H9 (cell line): ENCODE results near the gene DPYSL3. TPM values are rescaled to one million over a fixed set of nuclear protein-coding genes. Genes with fewer than 3 reads are reported as not detected.

Experiments used
- DNase-seq: peaks from one replicate; pipeline ENCODE4 v3.0.0-alpha.2; 2017
- H2AFZ ChIP-seq: one replicate; pipeline ENCODE4 v1.6.1; 2013; ENCODE audit warnings: mild to moderate bottlenecking, low read length, control low read depth, moderate library complexity
- H2AK5ac ChIP-seq: 2 replicates; pipeline ENCODE4 v1.6.1; 2013; ENCODE audit warnings: low read length, control low read depth, mixed read lengths; ENCODE audit not compliant: insufficient read length
- H2BK120ac ChIP-seq: one replicate; pipeline ENCODE4 v1.6.1; 2013; ENCODE audit warnings: low read depth, mild to moderate bottlenecking, low read length, control low read depth, inconsistent platforms; ENCODE audit not compliant: poor library complexity, severe bottlenecking
- H2BK12ac ChIP-seq: 2 replicates; pipeline ENCODE4 v1.6.1; 2013; ENCODE audit warnings: low read length, control low read depth, mixed read lengths, low read depth; ENCODE audit not compliant: insufficient read length
- H2BK15ac ChIP-seq: 2 replicates; pipeline ENCODE4 v1.6.1; 2013; ENCODE audit warnings: low read depth, low read length, control low read depth
- H2BK20ac ChIP-seq: one replicate; pipeline ENCODE4 v1.6.1; 2013; ENCODE audit warnings: low read depth, mild to moderate bottlenecking, low read length, control low read depth, inconsistent platforms; ENCODE audit not compliant: poor library complexity, severe bottlenecking
- H2BK5ac ChIP-seq: 2 replicates; pipeline ENCODE4 v1.6.1; 2013; ENCODE audit warnings: low read length, control low read depth, mixed read lengths; ENCODE audit not compliant: insufficient read length
- H3K14ac ChIP-seq: 2 replicates; pipeline ENCODE4 v1.6.1; 2013; ENCODE audit warnings: low read length, control low read depth; ENCODE audit not compliant: insufficient read depth
- H3K18ac ChIP-seq: 2 replicates; pipeline ENCODE4 v1.6.1; 2013; ENCODE audit warnings: low read depth, mild to moderate bottlenecking, mixed read lengths, low read length, control low read depth; ENCODE audit not compliant: insufficient read length
- H3K23ac ChIP-seq: 2 replicates; pipeline ENCODE4 v1.6.1; 2013; ENCODE audit warnings: low read length, control low read depth, mixed read lengths, low read depth; ENCODE audit not compliant: insufficient read length
- H3K23me2 ChIP-seq: 2 replicates; pipeline ENCODE4 v1.6.1; 2013; ENCODE audit warnings: low read depth, mild to moderate bottlenecking, mixed read lengths, low read length, control low read depth; ENCODE audit not compliant: insufficient read length, poor library complexity, severe bottlenecking
- H3K27ac ChIP-seq: 2 replicates; pipeline ENCODE4 v1.5.1; 2013; ENCODE audit warnings: low read length, control low read depth, mixed read lengths, low read depth; ENCODE audit not compliant: insufficient read length
- H3K27me3 ChIP-seq: 2 replicates; pipeline ENCODE4 v1.6.1; 2013; ENCODE audit warnings: low read length, control low read depth, inconsistent platforms; ENCODE audit not compliant: insufficient read depth
- H3K4ac ChIP-seq: 2 replicates; pipeline ENCODE4 v1.6.1; 2013; ENCODE audit warnings: low read depth, mild to moderate bottlenecking, control low read depth, inconsistent platforms, low read length, moderate library complexity
- H3K4me1 ChIP-seq: 2 replicates; pipeline ENCODE4 v1.6.1; 2013; ENCODE audit warnings: low read length, control low read depth, inconsistent platforms; ENCODE audit not compliant: insufficient read depth
- H3K4me2 ChIP-seq: 2 replicates; pipeline ENCODE4 v1.6.1; 2013; ENCODE audit warnings: low read length, control low read depth, mixed read lengths; ENCODE audit not compliant: insufficient read length, insufficient read depth
- H3K56ac ChIP-seq: 2 replicates; pipeline ENCODE4 v1.6.1; 2013; ENCODE audit warnings: low read depth, mild to moderate bottlenecking, mixed read lengths, low read length, control low read depth; ENCODE audit not compliant: insufficient read length
- H3K79me1 ChIP-seq: 2 replicates; pipeline ENCODE4 v1.6.1; 2013; ENCODE audit warnings: low read depth, mild to moderate bottlenecking, moderate library complexity, low read length, control low read depth, inconsistent platforms; ENCODE audit not compliant: insufficient read depth, poor library complexity, severe bottlenecking
- H3K79me2 ChIP-seq: 2 replicates; pipeline ENCODE4 v1.6.1; 2013; ENCODE audit warnings: low read length, control low read depth, inconsistent platforms; ENCODE audit not compliant: insufficient read depth
- H3K9ac ChIP-seq: 2 replicates; pipeline ENCODE4 v1.6.1; 2013; ENCODE audit warnings: low read length, control low read depth, mixed read lengths; ENCODE audit not compliant: insufficient read length; ENCODE audit errors: extremely low read depth
- H3K9me3 ChIP-seq: one replicate; pipeline ENCODE4 v1.6.1; 2013; ENCODE audit warnings: low read depth, low read length, inconsistent platforms; ENCODE audit not compliant: control insufficient read depth
- H3T11ph ChIP-seq: one replicate; pipeline ENCODE4 v1.6.1; 2013; ENCODE audit warnings: mild to moderate bottlenecking, low read length, control low read depth, inconsistent platforms
- H4K20me1 ChIP-seq: one replicate; pipeline ENCODE4 v1.6.1; 2013; ENCODE audit not compliant: control insufficient read depth, insufficient read length, insufficient read depth
- H4K5ac ChIP-seq: 2 replicates; pipeline ENCODE4 v1.6.1; 2013; ENCODE audit warnings: low read depth, mild to moderate bottlenecking, mixed read lengths, low read length, control low read depth; ENCODE audit not compliant: insufficient read length
- H4K8ac ChIP-seq: replicated peaks from 2 replicates; pipeline ENCODE4 v1.6.1; 2013; ENCODE audit warnings: low read length, control low read depth, mixed read lengths, low read depth; ENCODE audit not compliant: insufficient read length
- H4K91ac ChIP-seq: 2 replicates; pipeline ENCODE4 v1.6.1; 2013; ENCODE audit warnings: low read depth, mild to moderate bottlenecking, moderate library complexity, mixed read lengths, low read length, control low read depth; ENCODE audit not compliant: insufficient read length
- H3K27ac Mint-ChIP-seq, 3 experiments: 2 replicates in 2 of 3; 3 replicates in 1 of 3; pipeline ENCODE4 v1.8.0; 2020 to 2021; ENCODE audit warnings: mixed read lengths in 3 of 3, mild to moderate bottlenecking in 1 of 3, moderate library complexity in 1 of 3
- H3K27me3 Mint-ChIP-seq: 2 replicates; pipeline ENCODE4 v1.8.0; 2021; ENCODE audit warnings: low read depth, mild to moderate bottlenecking, moderate library complexity, mixed read lengths
- H3K36me3 Mint-ChIP-seq, 3 experiments: 2 replicates in 2 of 3; 3 replicates in 1 of 3; pipeline ENCODE4 v1.8.0; 2020 to 2021; ENCODE audit warnings: low read depth in 3 of 3, mixed read lengths in 3 of 3; ENCODE audit not compliant: insufficient read depth in 1 of 3
- H3K4me1 Mint-ChIP-seq, 2 experiments: 2 replicates each; pipeline ENCODE4 v1.8.0; 2020; ENCODE audit warnings: mixed read lengths in 2 of 2
- H3K4me3 Mint-ChIP-seq, 2 experiments: 2 replicates in 1 of 2; 3 replicates in 1 of 2; pipeline ENCODE4 v1.8.0; 2020 to 2021; ENCODE audit warnings: mild to moderate bottlenecking in 2 of 2, mixed read lengths in 2 of 2, moderate library complexity in 1 of 2
- H3K9me3 Mint-ChIP-seq, 2 experiments: 2 replicates in 1 of 2; 3 replicates in 1 of 2; pipeline ENCODE4 v1.8.0; 2020; ENCODE audit warnings: mild to moderate bottlenecking in 2 of 2, mixed read lengths in 2 of 2, moderate library complexity in 1 of 2
- WGBS: extraction: QIAGEN DNeasy Blood & Tissue Kit; methylation state at CpG from one replicate; pipeline ENCODE4 v1.1.7; 2013; ENCODE audit warnings: missing lambda C conversion rate, low lambda C conversion rate, mixed read lengths; ENCODE audit not compliant: insufficient read length; ENCODE audit errors: extremely low coverage; 5-methylcytosine and 5-hydroxymethylcytosine counted together
- total RNA-seq: library from RNA; stranded (reverse); gene quantifications from 2 replicates; pipeline ENCODE4 v1.2.1, GENCODE V29; 2021
- TF ChIP-seq, protein P1 (sequence below): fragments of 200-600 bp; sonication (generic); conservative IDR thresholded peaks from 3 replicates; pipeline ENCODE4 v1.8.0; 2021; ENCODE audit warnings: antibody characterized with exemption, mild to moderate bottlenecking

The DPYSL3 gene
- total RNA-seq, 1 experiment from 2014 or later, result 515 TPM

DNA sequence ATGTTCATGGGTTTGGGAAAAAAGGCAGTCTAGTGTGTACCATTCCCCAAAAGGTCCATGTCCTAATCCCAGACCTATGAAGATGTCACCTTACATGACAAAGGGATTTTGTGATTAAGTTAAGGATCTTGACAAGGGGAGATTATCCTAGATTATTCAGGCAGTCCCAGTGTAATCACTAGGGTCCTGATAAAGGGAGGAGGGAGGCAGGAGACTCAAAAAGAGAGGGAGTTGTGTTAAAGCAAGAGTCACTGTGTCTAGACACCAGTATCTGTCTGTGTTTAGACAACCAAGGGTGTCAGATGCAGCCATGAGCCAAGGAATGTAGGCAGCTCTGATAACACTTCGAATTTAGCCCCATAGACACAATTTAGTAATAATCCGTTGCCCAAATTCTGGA, 49.5 kb downstream of the DPYSL3 start:
- Mint-ChIP-seq H3K27ac (no peak overlapping the region; a peak in 1 of 7 replicates), H3K36me3 (peaks cover 4 to 50% (median 23%) of the 10 kb centered on the region in 3 experiments; a peak in 5 of 7 replicates), H3K27me3 (no peaks in the 10 kb centered on the region), H3K4me3 (no peak overlapping the region), H3K9me3 (peaks cover 2 to 14% of the 10 kb centered on the region in 2 experiments; a peak in 3 of 5 replicates), H3K4me1 (peaks cover 51 to 53% of the 10 kb centered on the region in 2 experiments)
- H4K20me1 ChIP-seq, result no peaks in the 10 kb centered on the region
- peaks cover 3% of the 10 kb centered on the region for H3K79me1 ChIP-seq
- no peak overlapping the region for H3K27ac ChIP-seq
- no peak overlapping the region for H3K4ac ChIP-seq
- H3K14ac ChIP-seq, result no peak overlapping the region
- H3T11ph ChIP-seq, result no peak overlapping the region
- no peaks in the 10 kb centered on the region for H3K9me3 ChIP-seq
- no peak overlapping the region for H2BK120ac ChIP-seq
- H3K4me1 ChIP-seq, result peaks cover 14% of the 10 kb centered on the region; the same call in 1 of the 2 replicates
- no peak overlapping the region for H2AFZ ChIP-seq
- no peak overlapping the region for H2BK20ac ChIP-seq
- TF ChIP-seq, protein P1, sequence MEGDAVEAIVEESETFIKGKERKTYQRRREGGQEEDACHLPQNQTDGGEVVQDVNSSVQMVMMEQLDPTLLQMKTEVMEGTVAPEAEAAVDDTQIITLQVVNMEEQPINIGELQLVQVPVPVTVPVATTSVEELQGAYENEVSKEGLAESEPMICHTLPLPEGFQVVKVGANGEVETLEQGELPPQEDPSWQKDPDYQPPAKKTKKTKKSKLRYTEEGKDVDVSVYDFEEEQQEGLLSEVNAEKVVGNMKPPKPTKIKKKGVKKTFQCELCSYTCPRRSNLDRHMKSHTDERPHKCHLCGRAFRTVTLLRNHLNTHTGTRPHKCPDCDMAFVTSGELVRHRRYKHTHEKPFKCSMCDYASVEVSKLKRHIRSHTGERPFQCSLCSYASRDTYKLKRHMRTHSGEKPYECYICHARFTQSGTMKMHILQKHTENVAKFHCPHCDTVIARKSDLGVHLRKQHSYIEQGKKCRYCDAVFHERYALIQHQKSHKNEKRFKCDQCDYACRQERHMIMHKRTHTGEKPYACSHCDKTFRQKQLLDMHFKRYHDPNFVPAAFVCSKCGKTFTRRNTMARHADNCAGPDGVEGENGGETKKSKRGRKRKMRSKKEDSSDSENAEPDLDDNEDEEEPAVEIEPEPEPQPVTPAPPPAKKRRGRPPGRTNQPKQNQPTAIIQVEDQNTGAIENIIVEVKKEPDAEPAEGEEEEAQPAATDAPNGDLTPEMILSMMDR, result no peak
- no peak overlapping the region for H3K23ac ChIP-seq
- no CpG with 5 or more reads among the region's 2 CpGs for whole genome bisulfite sequencing
- no peak overlapping the region for H3K56ac ChIP-seq
- peaks cover 4% of the 10 kb centered on the region; the same call in 1 of the 2 replicates for H3K79me2 ChIP-seq
- no peak overlapping the region for H3K18ac ChIP-seq
- no peak overlapping the region for H4K8ac ChIP-seq
- no peak overlapping the region for H2BK15ac ChIP-seq
- no peak overlapping the region for H3K9ac ChIP-seq
- no peaks in the 10 kb centered on the region for H3K23me2 ChIP-seq
- no peak overlapping the region for H4K5ac ChIP-seq
- no peak overlapping the region for H4K91ac ChIP-seq
- no peak overlapping the region for H2BK5ac ChIP-seq
- no peaks in the 10 kb centered on the region for H3K27me3 ChIP-seq
- H3K4me2 ChIP-seq, result no peak overlapping the region
- H2BK12ac ChIP-seq, result no peak overlapping the region
- no peak overlapping the region for H2AK5ac ChIP-seq
- DNase-seq, result no peak
